Sigmoid colon (tissue), 7 donors: ENCODE measurements around the gene UBE2H. TPM values are rescaled to one million over a fixed set of nuclear protein-coding genes. Genes with fewer than 3 reads are reported as not detected.
A peak's percentile ranks its signal among the peaks of the same experiment; 100 is the strongest.

Source experiments
- DNase-seq: peaks from one replicate; pipeline ENCODE4 v3.0.0-alpha.2; 2019
- H3K27ac ChIP-seq, 4 donors: fragments of 200-600 bp; sonication (generic); one replicate each; pipeline ENCODE4 v1.5.1; 2016 to 2019; ENCODE audit warnings: mild to moderate bottlenecking in 1 of 4
- H3K27me3 ChIP-seq, 3 donors: fragments of 200-600 bp; sonication (generic); one replicate each; pipeline ENCODE4 v1.5.1; 2019; ENCODE audit warnings: mild to moderate bottlenecking in 1 of 3
- H3K36me3 ChIP-seq, 4 donors: fragments of 200-600 bp; sonication (generic); one replicate each; pipeline ENCODE4 v1.5.1; 2016 to 2019
- H3K4me1 ChIP-seq, 4 donors: fragments of 200-600 bp; sonication (generic); one replicate each; pipeline ENCODE4 v1.5.1; 2017 to 2019
- H3K4me3 ChIP-seq, 4 donors: fragments of 200-600 bp; sonication (generic); one replicate each; pipeline ENCODE4 v1.5.1; 2017 to 2019; ENCODE audit warnings: mild to moderate bottlenecking in 2 of 4, moderate library complexity in 1 of 4
- H3K9me3 ChIP-seq, 4 donors: fragments of 200-600 bp in 3 of 4; sonication (generic) in 3 of 4; one replicate each; pipeline versions ENCODE4 v1.5.1 to v1.6.1; 2013 to 2019
- CTCF ChIP-seq, 4 experiments: fragments of 450-650 bp in 3 of 4; fragments of 200-600 bp in 1 of 4; IDR thresholded peaks; one replicate each; pipeline ENCODE4 v1.5.1; 2016 to 2019; ENCODE audit warnings: antibody characterized with exemption in 4 of 4, mild to moderate bottlenecking in 3 of 4, moderate library complexity in 2 of 4
- EP300 ChIP-seq, 4 donors: sonication (generic); formaldehyde crosslinking; IDR thresholded peaks; one replicate each; pipeline ENCODE4 v1.6.1; 2017; ENCODE audit warnings: antibody characterized with exemption in 4 of 4
- POLR2A ChIP-seq, 2 donors: fragments of 450-650 bp; IDR thresholded peaks; one replicate each; pipeline ENCODE4 v1.6.1; 2016; ENCODE audit warnings: antibody characterized with exemption in 2 of 2, mild to moderate bottlenecking in 2 of 2, moderate library complexity in 2 of 2
- POLR2AphosphoS5 ChIP-seq, 4 donors: sonication (generic); formaldehyde crosslinking; IDR thresholded peaks; one replicate each; pipeline ENCODE4 v1.6.1; 2017; ENCODE audit warnings: antibody characterized with exemption in 4 of 4
- WGBS, 2 donors: extraction: QIAGEN DNeasy Blood & Tissue Kit; methylation state at CpG; one replicate each; pipeline ENCODE4 v1.1.7; 2013; 5-methylcytosine and 5-hydroxymethylcytosine counted together
- intact Hi-C: fragments of 100-400 bp; cut with DNase I; formaldehyde crosslinking; loops from one replicate; pipeline ENCODE4 v1.15.1; 2023
- polyA plus RNA-seq, 3 donors: library from polyadenylated mRNA; stranded (reverse); fragments of 200-250 nt; gene quantifications; one replicate each; pipeline ENCODE4 v1.2.3, GENCODE V29; 2013
- total RNA-seq, 4 donors: library from RNA; depleted of rRNA; stranded (reverse); fragments of >200 nt; gene quantifications; one replicate each; pipeline ENCODE4 v1.1.0, GENCODE V29; 2016
- donor health status: healthy with polysubstance abuse.
- donor health status: Bipolar disorder and iron deficiency.
- donor health status: healthy.

UBE2H gene
- total and polyA plus RNA-seq, 7 donors, result 20.4 to 99.7 (median 68.8) TPM

- H3K36me3 ChIP-seq, result peaks cover 0 to 24% (median 0%) of the 10 kb centered on the region in 4 donors
- intact Hi-C loops, result loop anchor here (5.0 kb wide), 1 partner anchor 76 kb away; the partner anchor contains the start of gene UBE2H
- no peaks in the 10 kb centered on the region for H3K9me3 ChIP-seq
- TF ChIP-seq EP300 (IDR thresholded peaks at IDR 0.05) (no peak), POLR2A (IDR thresholded peaks at IDR 0.05) (no peak), POLR2AphosphoS5 (IDR thresholded peaks at IDR 0.05) (no peak), CTCF (IDR thresholded peaks at IDR 0.05) (no peak)
- H3K27ac ChIP-seq, result peak overlapping the region; percentile 5 to 62 (median 56)
- H3K4me3 ChIP-seq, result peak overlapping the region in 1 of 4 donors; percentile 8
- no peak for DNase-seq
- H3K27me3 ChIP-seq, result no peaks in the 10 kb centered on the region
- 74 to 78% methylated on average over 5 of the region's 5 CpGs for WGBS, 2 donors
- H3K4me1 ChIP-seq, result peaks cover 0 to 40% (median 26%) of the 10 kb centered on the region in 4 donors
These were observed 76.9 kb downstream of the UBE2H start for GRCh38 chr7:129875745-129876411.

GRCh38 chr7:129875160-129875559 lies 77.6 kb downstream of the UBE2H start:
- no peak for TF ChIP-seq CTCF (IDR thresholded peaks at IDR 0.05)
- TF ChIP-seq POLR2AphosphoS5 (IDR thresholded peaks at IDR 0.05), result no peak
- no peak for TF ChIP-seq POLR2A (IDR thresholded peaks at IDR 0.05)
- no peak for TF ChIP-seq EP300 (IDR thresholded peaks at IDR 0.05)
- Histone ChIP-seq H3K4me3 (no peak overlapping the region), H3K27ac (peak overlapping the region in 3 of 4 donors; percentile 56 to 62 (median 57)), H3K4me1 (peaks cover 0 to 40% (median 26%) of the 10 kb centered on the region in 4 donors), H3K27me3 (no peaks in the 10 kb centered on the region), H3K9me3 (no peaks in the 10 kb centered on the region), H3K36me3 (peaks cover 0 to 27% (median 0%) of the 10 kb centered on the region in 4 donors)
- no peak for DNase-seq
- intact Hi-C loops, result loop anchor here (5.0 kb wide), 1 partner anchor 77 kb away; the partner anchor contains the start of gene UBE2H
- WGBS, 2 donors, result 83 to 88% methylated on average over 2 of the region's 2 CpGs

GRCh38 chr7:129874722-129875121 lies 78.0 kb downstream of the UBE2H start:
- TF ChIP-seq POLR2A (IDR thresholded peaks at IDR 0.05) (no peak), EP300 (IDR thresholded peaks at IDR 0.05) (no peak), POLR2AphosphoS5 (IDR thresholded peaks at IDR 0.05) (no peak), CTCF (IDR thresholded peaks at IDR 0.05) (no peak)
- no peaks in the 10 kb centered on the region for H3K9me3 ChIP-seq
- WGBS, 2 donors, result 85% methylated on average over 4 of the region's 4 CpGs
- intact Hi-C loops, result loop anchor here (5.0 kb wide), 1 partner anchor 78 kb away; the partner anchor contains the start of gene UBE2H
- DNase-seq, result no peak
- peaks cover 0 to 27% (median 0%) of the 10 kb centered on the region in 4 donors for H3K36me3 ChIP-seq
- H3K4me1 ChIP-seq, result peaks cover 0 to 43% (median 26%) of the 10 kb centered on the region in 4 donors
- H3K4me3 ChIP-seq, result no peak overlapping the region
- H3K27ac ChIP-seq, result peak overlapping the region in 1 of 4 donors; percentile 57
- no peaks in the 10 kb centered on the region for H3K27me3 ChIP-seq

GRCh38 chr7:129872054-129872453 lies 80.7 kb downstream of the UBE2H start:
- Histone ChIP-seq H3K9me3 (no peaks in the 10 kb centered on the region), H3K27ac (no peak overlapping the region), H3K36me3 (peaks cover 0 to 7% (median 0%) of the 10 kb centered on the region in 4 donors), H3K27me3 (no peaks in the 10 kb centered on the region), H3K4me3 (no peak overlapping the region), H3K4me1 (peaks cover 0 to 40% (median 19%) of the 10 kb centered on the region in 4 donors)
- intact Hi-C loops, result no loop called here
- WGBS, 2 donors, result 92 to 97% methylated on average over 5 of the region's 5 CpGs
- DNase-seq, result no peak
- TF ChIP-seq POLR2AphosphoS5 (IDR thresholded peaks at IDR 0.05) (no peak), EP300 (IDR thresholded peaks at IDR 0.05) (no peak), POLR2A (IDR thresholded peaks at IDR 0.05) (no peak), CTCF (IDR thresholded peaks at IDR 0.05) (no peak)
